IPS-18c (cell line): Measurements from ENCODE around the gene TAF11L14.

Experiments used
- H3K4me3 ChIP-seq: 2 replicates; pipeline ENCODE4 v1.7.0; 2013; ENCODE audit warnings: low read depth, mild to moderate bottlenecking, low read length, moderate library complexity; ENCODE audit not compliant: insufficient read depth
- H3K9me3 ChIP-seq: one replicate; pipeline ENCODE4 v1.6.1; 2013; ENCODE audit warnings: mild to moderate bottlenecking, low read length, moderate library complexity; ENCODE audit not compliant: control insufficient read depth, insufficient read depth

TAF11L14 gene

GRCh38 chr5:17665836-17666235 is 31.6 kb downstream of the TAF11L14 start:
- H3K4me3 ChIP-seq = no peak overlapping the region
- no peaks in the 10 kb centered on the region for H3K9me3 ChIP-seq

GRCh38 chr5:17666726-17667235 is 32.5 kb downstream of the TAF11L14 start:
- no peak overlapping the region for H3K4me3 ChIP-seq

GRCh38 chr5:17670353-17670752 is 36.1 kb downstream of the TAF11L14 start:
- no peaks in the 10 kb centered on the region for H3K9me3 ChIP-seq

More at GRCh38 chr5:17666726-17667235, 32.5 kb downstream of the TAF11L14 start:
- no peaks in the 10 kb centered on the region for H3K9me3 ChIP-seq

GRCh38 chr5:17678751-17679324 is 44.6 kb downstream of the TAF11L14 start:
- Histone ChIP-seq H3K4me3 (no peak overlapping the region), H3K9me3 (no peaks in the 10 kb centered on the region)

More at GRCh38 chr5:17670353-17670752, 36.1 kb downstream of the TAF11L14 start:
- no peak overlapping the region for H3K4me3 ChIP-seq

GRCh38 chr5:17679597-17680203 is 45.4 kb downstream of the TAF11L14 start:
- Histone ChIP-seq H3K4me3 (no peak overlapping the region), H3K9me3 (peaks cover under 1% of the 10 kb centered on the region)

GRCh38 chr5:17680737-17681136 is 46.5 kb downstream of the TAF11L14 start:
- Histone ChIP-seq H3K4me3 (no peak overlapping the region), H3K9me3 (peaks cover 3% of the 10 kb centered on the region)
